K562 (cell line): ENCODE data around the gene MXD3. TPM values are rescaled to one million over a fixed set of nuclear protein-coding genes. Genes with fewer than 3 reads are reported as not detected.

ENCODE experiments used
- ADNP ChIP-seq: fragments of 200-800 bp; sonication (Bioruptor generic); IDR thresholded peaks from 2 replicates; pipeline ENCODE4 v1.6.1; 2016; ENCODE audit warnings: missing genetic modification characterization, missing compliant biosample characterization
- CEBPG ChIP-seq, 3 experiments: fragments of 200-800 bp in 1 of 3; sonication (Bioruptor generic) in 1 of 3; sonication (generic) in 1 of 3; formaldehyde crosslinking in 1 of 3; IDR thresholded peaks in 2 of 3; conservative IDR thresholded peaks in 1 of 3; 2 replicates each; pipeline versions ENCODE4 v1.6.1 to v1.8.0; 2016 to 2022; ENCODE audit warnings: missing compliant biosample characterization in 2 of 3, missing genetic modification characterization in 2 of 3, mild to moderate bottlenecking in 1 of 3, missing genetic modification reagents in 1 of 3
- CTBP1 ChIP-seq: fragments of 450-650 bp; IDR thresholded peaks from 2 replicates; pipeline ENCODE4 v1.6.1; 2016; ENCODE audit warnings: borderline replicate concordance
- FOXP4 ChIP-seq: sonication (generic); formaldehyde crosslinking; IDR thresholded peaks from 2 replicates; pipeline ENCODE4 v1.8.0; 2022; ENCODE audit warnings: mild to moderate bottlenecking, missing genetic modification reagents, borderline replicate concordance
- JUND ChIP-seq, 2 experiments: IDR thresholded peaks; 2 replicates in 1 of 2; 3 replicates in 1 of 2; pipeline ENCODE4 v1.6.1; 2011; ENCODE audit warnings: borderline replicate concordance in 2 of 2, low read depth in 2 of 2, low read length in 2 of 2, improper control_type of control experiment in 1 of 2, missing biosample characterization in 1 of 2, missing genetic modification characterization in 1 of 2, missing genetic modification reagents in 1 of 2
- NBN ChIP-seq: fragments of 450-650 bp; IDR thresholded peaks from 2 replicates; pipeline ENCODE4 v1.6.1; 2016; ENCODE audit warnings: low read depth, mild to moderate bottlenecking
- NR2F6 ChIP-seq: fragments of 450-650 bp; formaldehyde crosslinking; IDR thresholded peaks from 2 replicates; pipeline ENCODE4 v1.4.0; 2020; ENCODE audit warnings: mild to moderate bottlenecking
- PHB ChIP-seq: fragments of 250-450 bp; sonication (Bioruptor Pico); IDR thresholded peaks from 2 replicates; pipeline ENCODE4 v1.5.0; 2021
- TEAD4 ChIP-seq, 2 experiments: sonication (generic) in 1 of 2; formaldehyde crosslinking in 1 of 2; IDR thresholded peaks; 2 replicates each; pipeline versions ENCODE4 v1.6.1 to v1.8.0; 2012 to 2022; ENCODE audit warnings: borderline replicate concordance in 1 of 2, inconsistent platforms in 1 of 2, low read length in 1 of 2, mild to moderate bottlenecking in 1 of 2, missing genetic modification reagents in 1 of 2
- ZSCAN32 ChIP-seq: fragments of 450-650 bp; formaldehyde crosslinking; IDR thresholded peaks from 2 replicates; pipeline ENCODE4 v1.4.0; 2020; ENCODE audit warnings: mild to moderate bottlenecking, moderate library complexity
- polyA plus RNA-seq, 8 experiments: library from polyadenylated mRNA; depleted of rRNA in 4 of 8; stranded (reverse) in 5 of 8; unstranded in 3 of 8; fragments of >200 nt; fragmentation: Nextera tagmentation in 2 of 8; fragmentation: Illumina TruSeq in 1 of 8; extraction: Ambion mirVana in 2 of 8; extraction: Trizol in 1 of 8; gene quantifications; 2 replicates each; pipeline versions ENCODE4 v1.2.1 to v1.2.3, GENCODE V29; 2011 to 2014; ENCODE audit warnings: inconsistent platforms in 1 of 8, missing spikeins in 1 of 8
- total RNA-seq, 7 experiments: library from RNA; depleted of rRNA in 6 of 7; stranded (reverse); fragments of >200 nt in 6 of 7; fragmentation: Illumina TruSeq in 2 of 7; extraction: Trizol in 2 of 7; gene quantifications; 2 replicates each; pipeline versions ENCODE4 v1.2.1 to v1.2.3, GENCODE V29; 2011 to 2021; ENCODE audit warnings: low replicate concordance in 1 of 7
- TF ChIP-seq, protein P1 (sequence below): fragments of 250-450 bp; sonication (Bioruptor Pico); IDR thresholded peaks from 2 replicates; pipeline ENCODE4 v1.8.0; 2022; ENCODE audit warnings: moderate library complexity, mild to moderate bottlenecking, inconsistent platforms
- TF ChIP-seq, protein P2 (sequence below), 2 experiments: fragments of 450-650 bp; formaldehyde crosslinking in 1 of 2; IDR thresholded peaks; 2 replicates each; pipeline versions ENCODE4 v1.4.0 to v1.6.1; 2014 to 2020; ENCODE audit warnings: mild to moderate bottlenecking in 2 of 2, borderline replicate concordance in 1 of 2, low read depth in 1 of 2
- TF ChIP-seq, protein P3 (sequence below), 2 experiments: fragments of 450-650 bp in 1 of 2; sonication (generic) in 1 of 2; formaldehyde crosslinking; conservative IDR thresholded peaks; 2 replicates each; pipeline versions ENCODE4 v1.4.0 to v1.8.1; 2020 to 2022; ENCODE audit warnings: mild to moderate bottlenecking in 1 of 2, missing genetic modification reagents in 1 of 2

MXD3 gene
- total and polyA plus RNA-seq, 9 of the 15 experiments (the other 6 are each of a cell fraction or from before 2014, with no cell fraction given), result 0.28 to 24.8 (median 4.5) TPM

- no peak; the same call in 1 of the 2 replicates for TF ChIP-seq FOXP4 (CRISPR knock-in tag)
- TF ChIP-seq PHB (CRISPR knock-in tag), result no peak
- TF ChIP-seq, protein P1, sequence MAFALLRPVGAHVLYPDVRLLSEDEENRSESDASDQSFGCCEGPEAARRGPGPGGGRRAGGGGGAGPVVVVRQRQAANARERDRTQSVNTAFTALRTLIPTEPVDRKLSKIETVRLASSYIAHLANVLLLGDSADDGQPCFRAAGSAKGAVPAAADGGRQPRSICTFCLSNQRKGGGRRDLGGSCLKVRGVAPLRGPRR (CRISPR knock-in tag), result no peak
- TF ChIP-seq NR2F6 (CRISPR knock-in tag), result no peak
- TF ChIP-seq ZSCAN32 (CRISPR knock-in tag), result no peak
- no peak for TF ChIP-seq TEAD4 (IDR thresholded peaks at IDR 0.05; ENCODE audit: low read length)
- no peak for TF ChIP-seq TEAD4 (CRISPR knock-in tag; IDR thresholded peaks at IDR 0.05; ENCODE audit: borderline replicate concordance)
- TF ChIP-seq, protein P2, sequence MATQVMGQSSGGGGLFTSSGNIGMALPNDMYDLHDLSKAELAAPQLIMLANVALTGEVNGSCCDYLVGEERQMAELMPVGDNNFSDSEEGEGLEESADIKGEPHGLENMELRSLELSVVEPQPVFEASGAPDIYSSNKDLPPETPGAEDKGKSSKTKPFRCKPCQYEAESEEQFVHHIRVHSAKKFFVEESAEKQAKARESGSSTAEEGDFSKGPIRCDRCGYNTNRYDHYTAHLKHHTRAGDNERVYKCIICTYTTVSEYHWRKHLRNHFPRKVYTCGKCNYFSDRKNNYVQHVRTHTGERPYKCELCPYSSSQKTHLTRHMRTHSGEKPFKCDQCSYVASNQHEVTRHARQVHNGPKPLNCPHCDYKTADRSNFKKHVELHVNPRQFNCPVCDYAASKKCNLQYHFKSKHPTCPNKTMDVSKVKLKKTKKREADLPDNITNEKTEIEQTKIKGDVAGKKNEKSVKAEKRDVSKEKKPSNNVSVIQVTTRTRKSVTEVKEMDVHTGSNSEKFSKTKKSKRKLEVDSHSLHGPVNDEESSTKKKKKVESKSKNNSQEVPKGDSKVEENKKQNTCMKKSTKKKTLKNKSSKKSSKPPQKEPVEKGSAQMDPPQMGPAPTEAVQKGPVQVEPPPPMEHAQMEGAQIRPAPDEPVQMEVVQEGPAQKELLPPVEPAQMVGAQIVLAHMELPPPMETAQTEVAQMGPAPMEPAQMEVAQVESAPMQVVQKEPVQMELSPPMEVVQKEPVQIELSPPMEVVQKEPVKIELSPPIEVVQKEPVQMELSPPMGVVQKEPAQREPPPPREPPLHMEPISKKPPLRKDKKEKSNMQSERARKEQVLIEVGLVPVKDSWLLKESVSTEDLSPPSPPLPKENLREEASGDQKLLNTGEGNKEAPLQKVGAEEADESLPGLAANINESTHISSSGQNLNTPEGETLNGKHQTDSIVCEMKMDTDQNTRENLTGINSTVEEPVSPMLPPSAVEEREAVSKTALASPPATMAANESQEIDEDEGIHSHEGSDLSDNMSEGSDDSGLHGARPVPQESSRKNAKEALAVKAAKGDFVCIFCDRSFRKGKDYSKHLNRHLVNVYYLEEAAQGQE (IDR thresholded peaks at IDR 0.05; ENCODE audit: borderline replicate concordance), result peak; percentile 30; the same call in 1 of the 2 replicates
- TF ChIP-seq, protein P2 (CRISPR knock-in tag; IDR thresholded peaks at IDR 0.05; ENCODE audit: low read depth), result no peak
- TF ChIP-seq, protein P3, sequence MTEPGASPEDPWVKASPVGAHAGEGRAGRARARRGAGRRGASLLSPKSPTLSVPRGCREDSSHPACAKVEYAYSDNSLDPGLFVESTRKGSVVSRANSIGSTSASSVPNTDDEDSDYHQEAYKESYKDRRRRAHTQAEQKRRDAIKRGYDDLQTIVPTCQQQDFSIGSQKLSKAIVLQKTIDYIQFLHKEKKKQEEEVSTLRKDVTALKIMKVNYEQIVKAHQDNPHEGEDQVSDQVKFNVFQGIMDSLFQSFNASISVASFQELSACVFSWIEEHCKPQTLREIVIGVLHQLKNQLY (CRISPR knock-in tag; conservative IDR thresholded peaks at IDR 0.05), result no peak
- TF ChIP-seq JUND (IDR thresholded peaks at IDR 0.05; ENCODE audit: borderline replicate concordance, low read depth, low read length), result peak; percentile 34; the same call in 1 of the 2 replicates
- no peak; the same call in 2 of the 3 replicates for TF ChIP-seq JUND (tag; IDR thresholded peaks at IDR 0.05; ENCODE audit: borderline replicate concordance, low read depth, low read length)
- no peak for TF ChIP-seq CEBPG (CRISPR knock-in tag; IDR thresholded peaks at IDR 0.05)
- no peak for TF ChIP-seq CEBPG (tag; conservative IDR thresholded peaks at IDR 0.05 in 1 of 2, IDR thresholded peaks at IDR 0.05 in 1 of 2)
- peak; percentile 56; the same call in 1 of the 2 replicates for TF ChIP-seq CTBP1
- TF ChIP-seq ADNP (tag), result no peak
- no peak for TF ChIP-seq NBN
Observed at GRCh38 chr5:177309351-177310191, 2.1 kb downstream of the MXD3 start (continued).
